Epithelial cell of esophagus (primary cell): Measurements from ENCODE around the gene THBS4.

Experiments used
- DNase-seq: peaks from one replicate; pipeline ENCODE4 v3.0.0; 2010; ENCODE audit warnings: low read depth
- H3K4me3 ChIP-seq: 2 replicates; pipeline ENCODE4 v1.5.1; 2011; ENCODE audit warnings: mild to moderate bottlenecking, low read length, control low read depth
- TF ChIP-seq, protein P1 (sequence below): IDR thresholded peaks from 2 replicates; pipeline ENCODE4 v1.5.1; 2011; ENCODE audit warnings: low read depth, mild to moderate bottlenecking, low read length, control low read depth, inconsistent platforms; ENCODE audit not compliant: insufficient read depth; ENCODE audit errors: missing control alignments

Gene THBS4

DNA sequence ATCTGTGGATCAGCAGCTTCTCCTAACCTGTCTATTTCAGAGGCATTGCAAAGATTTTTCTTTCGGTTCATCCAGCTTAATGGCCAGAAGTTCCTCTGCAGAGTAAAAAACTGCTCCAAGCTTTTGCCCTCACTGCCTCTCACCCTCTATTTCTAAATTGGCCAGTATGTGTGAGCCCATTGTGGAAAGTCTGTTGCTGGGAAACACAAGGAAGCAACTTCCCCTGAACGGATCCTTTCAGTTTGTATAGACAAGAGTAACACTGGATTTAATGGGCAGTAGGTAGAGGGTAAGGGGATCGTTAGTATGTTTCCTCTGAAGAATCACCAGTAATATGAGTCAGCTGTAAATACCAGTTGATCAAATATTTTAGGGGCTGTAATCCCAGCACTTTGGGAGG lies 7.2 kb downstream of the THBS4 start:
- H3K4me3 ChIP-seq: no peak overlapping the region
- TF ChIP-seq, protein P1, sequence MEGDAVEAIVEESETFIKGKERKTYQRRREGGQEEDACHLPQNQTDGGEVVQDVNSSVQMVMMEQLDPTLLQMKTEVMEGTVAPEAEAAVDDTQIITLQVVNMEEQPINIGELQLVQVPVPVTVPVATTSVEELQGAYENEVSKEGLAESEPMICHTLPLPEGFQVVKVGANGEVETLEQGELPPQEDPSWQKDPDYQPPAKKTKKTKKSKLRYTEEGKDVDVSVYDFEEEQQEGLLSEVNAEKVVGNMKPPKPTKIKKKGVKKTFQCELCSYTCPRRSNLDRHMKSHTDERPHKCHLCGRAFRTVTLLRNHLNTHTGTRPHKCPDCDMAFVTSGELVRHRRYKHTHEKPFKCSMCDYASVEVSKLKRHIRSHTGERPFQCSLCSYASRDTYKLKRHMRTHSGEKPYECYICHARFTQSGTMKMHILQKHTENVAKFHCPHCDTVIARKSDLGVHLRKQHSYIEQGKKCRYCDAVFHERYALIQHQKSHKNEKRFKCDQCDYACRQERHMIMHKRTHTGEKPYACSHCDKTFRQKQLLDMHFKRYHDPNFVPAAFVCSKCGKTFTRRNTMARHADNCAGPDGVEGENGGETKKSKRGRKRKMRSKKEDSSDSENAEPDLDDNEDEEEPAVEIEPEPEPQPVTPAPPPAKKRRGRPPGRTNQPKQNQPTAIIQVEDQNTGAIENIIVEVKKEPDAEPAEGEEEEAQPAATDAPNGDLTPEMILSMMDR: no peak
- DNase-seq: no peak

DNA sequence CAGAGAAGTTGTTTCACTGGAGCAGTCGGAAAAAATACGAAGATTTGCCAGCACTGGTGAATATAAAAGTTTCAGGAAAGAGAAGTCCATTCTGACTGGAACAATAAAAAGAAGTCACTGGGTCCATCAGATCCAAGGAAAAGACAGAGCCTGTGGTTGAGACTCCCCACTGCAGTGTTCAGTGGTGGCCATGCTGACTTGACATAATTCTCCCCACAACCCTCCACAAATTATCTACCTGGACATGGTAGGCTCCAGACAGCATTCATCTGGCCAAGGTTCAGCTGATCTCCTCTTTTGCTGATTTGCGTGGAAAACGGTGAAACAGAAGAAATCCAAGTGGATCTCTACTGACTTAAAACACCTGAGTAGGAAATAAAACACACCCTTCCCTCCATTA lies 8.0 kb downstream of the THBS4 start:
- TF ChIP-seq, protein P1: no peak
- no peak for DNase-seq
- no peak overlapping the region for H3K4me3 ChIP-seq

DNA sequence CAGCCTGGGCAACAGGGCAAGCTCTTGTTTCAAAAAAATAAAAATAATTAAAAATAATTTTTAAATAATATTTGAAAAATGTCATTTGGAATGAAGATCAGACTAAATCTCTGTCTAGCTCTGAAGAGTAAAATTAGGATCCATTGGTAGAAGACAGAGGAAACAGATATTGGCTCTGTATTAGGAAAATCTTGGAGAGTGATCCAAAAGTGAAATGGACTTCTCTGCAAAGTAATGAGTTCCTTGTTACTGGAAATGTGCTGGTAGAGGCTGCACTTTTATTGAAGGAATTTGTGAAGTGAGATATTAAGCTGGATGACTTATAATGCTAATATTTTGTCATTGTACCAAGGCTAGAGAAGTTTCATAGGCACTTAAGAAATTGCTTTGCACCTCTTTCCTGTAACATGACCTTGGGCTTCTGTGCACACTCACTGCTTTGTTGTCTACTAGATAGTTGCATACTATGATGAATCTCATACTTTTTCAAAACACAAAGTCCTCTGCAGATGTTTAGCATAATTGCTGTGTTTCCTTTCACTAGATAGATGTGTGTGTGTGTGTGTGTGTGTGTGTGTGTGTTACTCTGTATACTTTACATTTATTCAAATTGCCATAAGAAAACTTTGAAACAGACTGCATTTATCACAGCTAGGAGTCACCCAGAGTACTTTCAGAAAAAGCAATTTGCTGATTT lies 13.1 kb downstream of the THBS4 start:
- TF ChIP-seq, protein P1: no peak
- H3K4me3 ChIP-seq: no peak overlapping the region
- DNase-seq: no peak

DNA sequence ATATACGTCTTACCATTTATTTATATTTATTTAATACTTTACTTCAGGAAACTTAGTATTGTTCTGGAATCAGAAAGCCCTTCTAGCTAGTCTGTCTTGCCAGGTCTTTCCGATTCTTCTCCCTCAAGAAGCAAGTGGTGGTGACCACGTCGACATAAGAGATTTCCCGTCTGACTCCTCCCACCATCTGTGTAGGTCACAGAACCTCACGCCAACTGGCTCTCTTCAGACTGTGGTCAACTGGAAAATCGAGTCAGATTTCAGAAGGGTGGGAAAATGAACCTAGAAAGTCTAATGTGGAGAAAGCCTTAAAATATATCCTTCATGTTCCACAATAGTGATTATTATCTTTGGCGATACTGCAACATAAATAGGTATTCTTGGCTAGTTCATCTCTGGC lies 17.3 kb downstream of the THBS4 start:
- TF ChIP-seq, protein P1: no peak
- DNase-seq: no peak
- no peak overlapping the region for H3K4me3 ChIP-seq

DNA sequence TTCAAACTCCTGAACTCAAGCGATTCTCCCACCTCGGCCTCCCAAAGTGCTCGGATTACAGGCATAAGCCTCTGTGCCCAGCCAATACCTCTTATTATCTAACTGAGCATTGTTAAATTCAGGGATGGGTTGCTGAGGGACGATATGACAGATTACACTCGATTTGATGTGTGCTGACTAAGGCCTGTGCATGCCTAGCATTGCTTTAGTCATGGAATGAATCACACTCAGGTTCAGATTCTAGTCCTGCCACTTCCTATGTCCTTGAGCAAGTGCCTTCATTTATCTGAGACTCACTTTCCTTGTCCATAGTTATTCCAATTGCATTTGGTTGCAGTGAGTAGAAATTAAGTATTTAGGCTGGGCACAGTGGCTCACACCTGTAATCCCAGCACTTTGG lies 19.5 kb downstream of the THBS4 start:
- DNase-seq: peak; percentile 89
- TF ChIP-seq, protein P1: no peak
- no peak overlapping the region for H3K4me3 ChIP-seq

DNA sequence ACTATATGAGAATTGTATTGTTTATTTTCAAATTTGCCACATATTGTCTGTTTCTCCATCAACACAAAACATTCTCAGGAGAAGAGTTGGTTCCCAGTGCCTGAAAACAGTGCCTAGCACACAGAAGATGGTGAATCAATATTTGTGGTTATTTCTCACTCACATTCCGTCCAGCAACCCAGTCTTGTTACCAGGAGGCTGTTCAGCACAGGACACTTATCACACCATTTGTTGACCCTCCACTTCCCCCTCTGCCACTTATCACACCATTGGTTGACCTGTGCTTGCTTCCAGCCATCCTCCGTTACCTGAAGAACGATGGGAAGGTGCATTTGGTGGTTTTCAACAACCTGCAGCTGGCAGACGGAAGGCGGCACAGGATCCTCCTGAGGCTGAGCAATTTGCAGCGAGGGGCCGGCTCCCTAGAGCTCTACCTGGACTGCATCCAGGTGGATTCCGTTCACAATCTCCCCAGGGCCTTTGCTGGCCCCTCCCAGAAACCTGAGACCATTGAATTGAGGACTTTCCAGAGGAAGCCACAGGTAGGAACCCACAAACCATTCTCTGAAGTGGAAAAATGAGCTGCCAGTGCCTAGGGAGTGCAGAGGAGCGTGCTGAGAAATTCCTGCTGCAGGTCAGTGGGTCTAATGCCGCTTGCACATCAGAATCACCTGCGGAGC lies 20.5 kb downstream of the THBS4 start:
- peak; percentile 73 for DNase-seq
- no peak overlapping the region for H3K4me3 ChIP-seq
- TF ChIP-seq, protein P1: no peak
